Heart left ventricle (tissue), 16 donors: Measurements from ENCODE around the gene BMPR1B. TPM values are rescaled to one million over a fixed set of nuclear protein-coding genes. Genes with fewer than 3 reads are reported as not detected.

Source experiments
- ATAC-seq, 4 donors: fragments of 200-7000 bp; cut with Tn5 transposase; one replicate each; pipeline ENCODE4 v1.9.1; 2020 to 2022; ENCODE audit warnings: moderate library complexity in 4 of 4, mild to moderate bottlenecking in 3 of 4, moderate number of reproducible peaks in 1 of 4
- DNase-seq, 5 donors: peaks; one replicate each; pipeline ENCODE4 v3.0.0-alpha.2; 2020
- H3K27ac ChIP-seq, 12 donors: fragments of 200-600 bp; sonication (generic) in 4 of 12; one replicate each; pipeline versions ENCODE4 v1.5.0 to v1.8.0; 2016 to 2022; ENCODE audit warnings: mild to moderate bottlenecking in 2 of 12
- H3K27me3 ChIP-seq, 9 donors: fragments of 200-600 bp; sonication (generic) in 2 of 9; one replicate each; pipeline versions ENCODE4 v1.5.1 to v1.8.0; 2016 to 2022; ENCODE audit warnings: mild to moderate bottlenecking in 3 of 9
- H3K36me3 ChIP-seq, 9 donors: fragments of 200-600 bp; sonication (generic) in 2 of 9; one replicate each; pipeline versions ENCODE4 v1.5.0 to v1.8.0; 2018 to 2022; ENCODE audit warnings: mild to moderate bottlenecking in 2 of 9
- H3K4me1 ChIP-seq, 12 donors: fragments of 200-600 bp; sonication (generic) in 4 of 12; one replicate each; pipeline versions ENCODE4 v1.5.0 to v1.8.0; 2016 to 2022; ENCODE audit warnings: mild to moderate bottlenecking in 3 of 12
- H3K4me3 ChIP-seq, 12 donors: fragments of 200-600 bp; sonication (generic) in 4 of 12; one replicate each; pipeline versions ENCODE4 v1.5.0 to v1.8.0; 2017 to 2022; ENCODE audit warnings: mild to moderate bottlenecking in 9 of 12, moderate library complexity in 4 of 12
- H3K9me3 ChIP-seq, 12 donors: fragments of 200-600 bp; sonication (generic) in 4 of 12; one replicate each; pipeline versions ENCODE4 v1.5.0 to v1.8.0; 2016 to 2022; ENCODE audit warnings: mild to moderate bottlenecking in 1 of 12
- POLR2A ChIP-seq, 2 donors: fragments of 450-650 bp; IDR thresholded peaks; one replicate each; pipeline ENCODE4 v1.6.1; 2017; ENCODE audit warnings: antibody characterized with exemption in 2 of 2, mild to moderate bottlenecking in 2 of 2, moderate library complexity in 2 of 2
- WGBS, 4 donors: extraction: QIAGEN DNeasy Blood & Tissue Kit in 2 of 4; methylation state at CpG; one replicate each; pipeline versions ENCODE4 v1.1.5 to v1.1.7; 2013 to 2018; 5-methylcytosine and 5-hydroxymethylcytosine counted together
- intact Hi-C, 10 donors: fragments of 100-400 bp; cut with DNase I; formaldehyde crosslinking; loops; one replicate each; pipeline versions ENCODE4 v1.11.1 to v1.14.2; 2022
- polyA plus RNA-seq, 2 donors: library from polyadenylated mRNA; stranded (reverse); fragments of 200-250 nt; gene quantifications; one replicate each; pipeline ENCODE4 v1.2.3, GENCODE V29; 2013
- total RNA-seq, 9 donors: library from RNA; depleted of rRNA in 2 of 9; stranded (reverse); fragments of >200 nt in 2 of 9; fragmentation: NEBNext Ultra II Directional in 3 of 9; extraction: Animal tissue kit (Norgen Biotek cat#: 25700) in 3 of 9; gene quantifications; one replicate each; pipeline versions ENCODE4 v1.1.0 to v1.2.4, GENCODE V29; 2016 to 2023
- TF ChIP-seq, protein P1 (sequence below), 12 donors: fragments of 200-600 bp; sonication (generic) in 4 of 12; IDR thresholded peaks; one replicate each; pipeline versions ENCODE4 v1.5.0 to v1.8.0; 2018 to 2022; ENCODE audit warnings: antibody characterized with exemption in 12 of 12, mild to moderate bottlenecking in 5 of 12
- donor health status: ischemic (EF 13 %, LVEDD 7.1; RV severe dilation, severe dysfunction).
- donor health status: healthy with polysubstance abuse.
- donor health status: DM: no; HTN: yes; CAD: no.
- donor health status: DM: no; HTN: no; CAD: no.
- donor health status: ischemic (EF 25% LVEDD 6.9; RV normal size, moderate dysfunction).
- donor health status: ischemic (EF 25% LVEDD 5.7; RV mildly dilated, moderate dysfunction).
- donor health status: healthy.
- donor health status: DM: yes; HTN: yes; CAD: no.
- donor health status: ischemic (EF 35%, LVEDD 5.7; RV mildly dilated, moderate dysfunction).
- donor health status: nonischemic (EF 11% LVEDD 7.7; RV severe dilation, severe dysfunction).
- donor health status: DM: yes; HTN: yes; CAD: no.
- donor health status: PGD.
- donor health status: ischemic (EF 29% LVEDD 5.4; RV normal size, mild dysfunction).
- donor health status: nonischemic (EF 23%, LVEDD 6.1; RV moderate dilation, normal function).

Gene BMPR1B
- total and polyA plus RNA-seq, 11 donors, result 0.29 to 7.6 (median 3.8) TPM

DNA sequence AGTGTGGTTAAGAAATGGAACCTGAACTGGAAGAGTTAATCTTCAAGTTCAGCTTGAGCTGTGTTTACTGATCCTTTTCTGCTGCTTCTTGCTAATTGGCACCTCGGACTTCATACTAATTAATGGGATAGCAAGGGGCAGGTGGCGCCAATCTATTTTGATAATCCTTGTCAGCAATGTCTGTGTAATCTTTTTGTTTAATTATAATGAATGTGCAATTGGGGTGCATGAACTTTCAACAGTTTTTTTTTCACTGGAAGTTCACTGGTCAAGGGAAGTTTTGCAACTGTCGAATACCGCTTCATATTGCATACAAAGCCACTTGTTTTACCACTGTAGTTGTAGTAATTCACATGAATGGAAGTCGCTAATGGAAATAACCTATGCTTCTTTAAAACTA, 261.0 kb downstream of the BMPR1B start:
- WGBS, 4 donors, result 51 to 69% (median 59%) methylated on average over 5 of the region's 5 CpGs
- intact Hi-C loops, result no loop called here
- Histone ChIP-seq H3K27me3 (no peaks in the 10 kb centered on the region), H3K4me1 (no peaks in the 10 kb centered on the region), H3K4me3 (no peak overlapping the region), H3K9me3 (no peaks in the 10 kb centered on the region), H3K36me3 (no peaks in the 10 kb centered on the region), H3K27ac (no peak overlapping the region)
- no peak for ATAC-seq
- TF ChIP-seq, protein P1, sequence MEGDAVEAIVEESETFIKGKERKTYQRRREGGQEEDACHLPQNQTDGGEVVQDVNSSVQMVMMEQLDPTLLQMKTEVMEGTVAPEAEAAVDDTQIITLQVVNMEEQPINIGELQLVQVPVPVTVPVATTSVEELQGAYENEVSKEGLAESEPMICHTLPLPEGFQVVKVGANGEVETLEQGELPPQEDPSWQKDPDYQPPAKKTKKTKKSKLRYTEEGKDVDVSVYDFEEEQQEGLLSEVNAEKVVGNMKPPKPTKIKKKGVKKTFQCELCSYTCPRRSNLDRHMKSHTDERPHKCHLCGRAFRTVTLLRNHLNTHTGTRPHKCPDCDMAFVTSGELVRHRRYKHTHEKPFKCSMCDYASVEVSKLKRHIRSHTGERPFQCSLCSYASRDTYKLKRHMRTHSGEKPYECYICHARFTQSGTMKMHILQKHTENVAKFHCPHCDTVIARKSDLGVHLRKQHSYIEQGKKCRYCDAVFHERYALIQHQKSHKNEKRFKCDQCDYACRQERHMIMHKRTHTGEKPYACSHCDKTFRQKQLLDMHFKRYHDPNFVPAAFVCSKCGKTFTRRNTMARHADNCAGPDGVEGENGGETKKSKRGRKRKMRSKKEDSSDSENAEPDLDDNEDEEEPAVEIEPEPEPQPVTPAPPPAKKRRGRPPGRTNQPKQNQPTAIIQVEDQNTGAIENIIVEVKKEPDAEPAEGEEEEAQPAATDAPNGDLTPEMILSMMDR (IDR thresholded peaks at IDR 0.05), result no peak
- TF ChIP-seq POLR2A (IDR thresholded peaks at IDR 0.05), result no peak
- no peak for DNase-seq

DNA sequence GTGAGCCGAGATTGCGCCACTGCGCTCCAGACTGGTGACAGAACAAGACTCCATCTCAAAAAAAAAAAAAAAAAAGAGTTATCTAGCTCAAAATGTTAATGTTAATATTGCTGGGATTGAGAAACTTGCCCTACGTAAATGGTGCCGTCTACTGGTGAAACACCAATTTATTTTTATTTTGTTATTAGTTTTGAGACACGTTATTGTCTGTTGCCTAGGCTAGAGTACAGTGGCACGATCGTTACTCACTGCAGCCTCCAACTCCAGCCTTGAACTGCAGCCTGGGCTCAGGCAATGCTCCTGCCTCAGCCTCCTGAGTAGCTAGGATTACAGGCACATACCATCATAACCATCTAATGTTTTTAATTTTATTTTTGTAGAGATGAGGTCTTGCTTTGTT, 262.8 kb downstream of the BMPR1B start:
- Histone ChIP-seq H3K4me3 (no peak overlapping the region), H3K27me3 (no peaks in the 10 kb centered on the region), H3K4me1 (no peaks in the 10 kb centered on the region), H3K27ac (no peak overlapping the region), H3K36me3 (no peaks in the 10 kb centered on the region), H3K9me3 (no peaks in the 10 kb centered on the region)
- TF ChIP-seq, protein P1 (IDR thresholded peaks at IDR 0.05), result no peak
- no peak for TF ChIP-seq POLR2A (IDR thresholded peaks at IDR 0.05)
- ATAC-seq (no peak), DNase-seq (no peak)
- intact Hi-C loops, result no loop called here
- WGBS, 4 donors, result 92 to 98% (median 97%) methylated on average over 8 of the region's 8 CpGs

DNA sequence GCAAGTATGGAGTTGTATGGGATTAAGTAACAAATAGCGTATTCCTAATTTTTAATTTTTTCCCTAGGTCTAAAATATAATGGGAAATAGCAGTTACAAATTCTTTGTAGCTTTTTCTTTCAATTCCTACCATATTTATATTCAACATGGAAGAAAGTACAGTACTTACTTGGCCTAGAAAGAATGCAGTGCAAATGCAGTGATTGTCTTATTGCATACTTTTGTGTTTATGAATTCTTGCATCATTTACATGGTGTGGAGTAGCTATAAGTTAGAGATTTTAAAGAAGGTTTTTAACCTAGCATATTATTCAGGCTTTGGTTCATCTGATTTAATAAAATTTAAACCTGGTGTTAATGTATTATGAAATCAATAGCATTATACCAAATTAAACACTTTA, 263.3 kb downstream of the BMPR1B start:
- no peak overlapping the region for H3K27ac ChIP-seq
- no peaks in the 10 kb centered on the region for H3K27me3 ChIP-seq
- H3K4me1 ChIP-seq, result no peaks in the 10 kb centered on the region
- ATAC-seq, result no peak
- WGBS, 4 donors, result 93 to 100% (median 97%) methylated on average over 1 of the region's 1 CpG
- no peak for DNase-seq
- no peak overlapping the region for H3K4me3 ChIP-seq
- no peaks in the 10 kb centered on the region for H3K36me3 ChIP-seq
- H3K9me3 ChIP-seq, result no peaks in the 10 kb centered on the region
- TF ChIP-seq POLR2A (IDR thresholded peaks at IDR 0.05), result no peak
- TF ChIP-seq, protein P1 (IDR thresholded peaks at IDR 0.05), result no peak
- intact Hi-C loops, result no loop called here

DNA sequence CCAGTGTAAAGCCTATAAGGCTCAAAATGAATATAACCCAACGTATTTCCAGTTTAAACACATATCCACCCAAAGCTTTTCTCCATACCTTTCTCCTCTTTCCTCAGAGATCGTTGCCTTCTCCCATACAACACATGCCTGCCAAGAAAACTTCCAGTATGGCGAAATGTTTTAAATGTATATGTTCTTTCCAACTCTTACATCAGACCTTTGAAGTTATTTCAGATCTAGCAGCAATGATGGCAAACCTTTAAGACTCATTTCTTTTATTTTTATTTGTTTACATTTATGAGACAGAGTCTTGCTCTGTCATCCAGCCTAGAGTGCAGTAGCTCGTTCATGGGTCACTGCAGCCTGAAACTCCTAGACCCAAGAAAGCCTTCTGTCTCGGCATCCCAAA, 265.4 kb downstream of the BMPR1B start:
- H3K27me3 ChIP-seq, result no peaks in the 10 kb centered on the region
- no peak for DNase-seq
- WGBS, 4 donors, result 89 to 93% (median 90%) methylated on average over 5 of the region's 5 CpGs
- no peak overlapping the region for H3K4me3 ChIP-seq
- intact Hi-C loops, result no loop called here
- H3K9me3 ChIP-seq, result no peaks in the 10 kb centered on the region
- H3K4me1 ChIP-seq, result no peaks in the 10 kb centered on the region
- no peaks in the 10 kb centered on the region for H3K36me3 ChIP-seq
- no peak for TF ChIP-seq POLR2A (IDR thresholded peaks at IDR 0.05)
- TF ChIP-seq, protein P1 (IDR thresholded peaks at IDR 0.05), result no peak
- no peak for ATAC-seq
- H3K27ac ChIP-seq, result no peak overlapping the region
